ENCODE results near the gene PTPN4.

GRCh38 chr2:119771331-119771730 is 11.6 kb downstream of the PTPN4 start:
- TF ChIP-seq CTCF (IDR thresholded peaks at IDR 0.05) (no peak), POLR2A (IDR thresholded peaks at IDR 0.05) (no peak)

Data from adrenal gland (tissue), 5 donors.